ENCODE results near the gene TBC1D21.

DNA sequence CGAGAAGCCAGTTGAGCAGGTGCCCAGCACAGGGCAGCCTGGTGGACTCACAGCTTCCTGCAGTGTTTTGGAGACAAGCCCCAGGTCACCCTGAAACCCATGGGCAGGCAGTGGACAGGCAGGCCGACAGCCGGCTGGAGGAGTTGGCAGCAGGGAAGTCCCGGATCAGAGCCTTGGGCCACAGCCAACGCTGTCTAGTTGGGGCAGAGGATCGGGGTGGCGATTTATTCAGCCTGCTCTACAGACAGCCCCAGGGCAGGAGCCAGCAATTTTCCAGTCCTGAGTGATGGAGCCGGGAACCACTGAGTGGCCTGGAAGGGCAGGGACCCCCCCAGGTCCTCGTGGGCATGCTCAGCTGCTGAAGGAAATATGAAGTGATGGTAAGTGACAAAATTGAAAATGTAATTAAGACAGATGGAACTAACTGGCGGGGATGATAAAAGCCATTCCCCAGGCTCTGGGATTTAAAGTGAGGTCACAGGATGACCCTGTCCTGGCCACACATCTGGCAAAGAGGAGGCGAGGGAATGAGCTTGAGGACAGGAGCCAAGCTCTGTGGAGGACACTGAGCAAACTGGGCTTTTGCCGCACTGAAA, 34.4 kb upstream of the TBC1D21 start:
- TF ChIP-seq POLR2A (IDR thresholded peaks at IDR 0.05): no peak
- TF ChIP-seq, protein P1, sequence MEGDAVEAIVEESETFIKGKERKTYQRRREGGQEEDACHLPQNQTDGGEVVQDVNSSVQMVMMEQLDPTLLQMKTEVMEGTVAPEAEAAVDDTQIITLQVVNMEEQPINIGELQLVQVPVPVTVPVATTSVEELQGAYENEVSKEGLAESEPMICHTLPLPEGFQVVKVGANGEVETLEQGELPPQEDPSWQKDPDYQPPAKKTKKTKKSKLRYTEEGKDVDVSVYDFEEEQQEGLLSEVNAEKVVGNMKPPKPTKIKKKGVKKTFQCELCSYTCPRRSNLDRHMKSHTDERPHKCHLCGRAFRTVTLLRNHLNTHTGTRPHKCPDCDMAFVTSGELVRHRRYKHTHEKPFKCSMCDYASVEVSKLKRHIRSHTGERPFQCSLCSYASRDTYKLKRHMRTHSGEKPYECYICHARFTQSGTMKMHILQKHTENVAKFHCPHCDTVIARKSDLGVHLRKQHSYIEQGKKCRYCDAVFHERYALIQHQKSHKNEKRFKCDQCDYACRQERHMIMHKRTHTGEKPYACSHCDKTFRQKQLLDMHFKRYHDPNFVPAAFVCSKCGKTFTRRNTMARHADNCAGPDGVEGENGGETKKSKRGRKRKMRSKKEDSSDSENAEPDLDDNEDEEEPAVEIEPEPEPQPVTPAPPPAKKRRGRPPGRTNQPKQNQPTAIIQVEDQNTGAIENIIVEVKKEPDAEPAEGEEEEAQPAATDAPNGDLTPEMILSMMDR (IDR thresholded peaks at IDR 0.05 in 4 of 5, conservative IDR thresholded peaks at IDR 0.05 in 1 of 5): no peak

All from gastrocnemius medialis (tissue), 4 donors.